Skeletal muscle cell (primary cell): ENCODE measurements around the gene GTF3C5.
"Not testable (repeated sequence)": the region's sequence is repeated elsewhere in the genome, so short reads cannot be mapped to it uniquely, and the experiment has no call there.

Experiments
- DNase-seq: peaks from one replicate; pipeline ENCODE4 v3.0.0-alpha.2; 2010; ENCODE audit warnings: low read depth
- H3K4me3 ChIP-seq: 2 replicates; pipeline ENCODE4 v1.5.1; 2011; ENCODE audit warnings: low read depth, mild to moderate bottlenecking, control low read depth, low read length, moderate library complexity

GTF3C5 gene

GRCh38 chr9:133049043-133049442, 18.2 kb downstream of the GTF3C5 start:
- DNase-seq: no peak
- no peak overlapping the region for H3K4me3 ChIP-seq

DNA sequence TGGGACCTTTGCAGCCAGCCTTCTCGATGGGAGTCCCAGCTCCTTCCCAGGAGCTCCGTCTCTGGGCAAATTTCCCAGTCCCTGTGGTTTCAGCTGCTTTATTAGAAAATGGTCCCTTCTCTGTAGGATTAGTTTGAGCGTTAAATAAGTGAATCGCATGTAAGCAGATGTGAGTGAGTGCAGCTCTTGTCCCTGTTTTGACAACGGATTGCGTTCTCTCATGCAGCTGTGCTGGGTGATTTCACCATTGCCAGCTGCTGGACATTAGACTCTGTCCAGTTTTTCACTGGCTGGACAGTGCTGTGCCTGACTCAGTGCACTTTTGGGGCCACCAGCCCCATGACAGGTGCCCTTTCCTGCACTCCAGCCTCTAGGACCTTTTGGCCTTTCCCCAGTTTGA, 19.3 kb downstream of the GTF3C5 start:
- peak; percentile 56 for DNase-seq
- no peak overlapping the region for H3K4me3 ChIP-seq

GRCh38 chr9:133050781-133051180, 20.0 kb downstream of the GTF3C5 start:
- no peak for DNase-seq
- no peak overlapping the region for H3K4me3 ChIP-seq

DNA sequence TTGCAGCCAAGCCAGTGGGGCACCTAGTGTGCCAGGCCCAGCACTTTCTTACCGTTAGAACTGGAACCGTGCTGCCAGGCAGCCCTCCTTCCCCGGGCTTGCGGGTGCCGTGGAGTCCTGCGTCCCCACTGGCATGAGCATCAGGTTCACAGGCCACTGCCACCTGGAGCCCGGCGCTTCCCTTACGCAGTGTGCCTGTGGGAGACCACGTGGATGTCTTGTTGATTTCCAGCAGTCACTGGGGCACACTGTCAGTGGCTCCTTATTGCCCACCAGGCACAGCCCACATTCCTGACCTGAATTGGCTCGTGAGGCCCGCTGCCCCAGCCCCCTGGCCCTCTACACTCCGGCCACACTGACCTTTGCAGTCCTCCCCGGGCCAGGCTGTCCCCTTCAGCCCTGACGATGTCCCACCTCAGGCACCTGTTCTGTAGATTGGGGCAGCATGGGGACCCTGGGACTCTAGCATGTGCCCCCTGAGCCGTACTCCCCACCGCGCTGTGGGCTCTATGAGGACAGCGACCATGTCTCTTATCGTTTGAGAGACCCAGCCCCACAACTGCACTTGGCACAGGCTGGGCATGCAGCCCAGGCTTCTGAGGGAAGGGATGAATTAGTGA, 20.6 kb downstream of the GTF3C5 start:
- no peak for DNase-seq
- H3K4me3 ChIP-seq: no peak overlapping the region

- H3K4me3 ChIP-seq: no peak overlapping the region
- no peak for DNase-seq
Observed at GRCh38 chr9:133051966-133052539, 21.3 kb downstream of the GTF3C5 start.

- no peak for DNase-seq
- no peak overlapping the region for H3K4me3 ChIP-seq
Observed at GRCh38 chr9:133054194-133054890, 23.5 kb downstream of the GTF3C5 start.

DNA sequence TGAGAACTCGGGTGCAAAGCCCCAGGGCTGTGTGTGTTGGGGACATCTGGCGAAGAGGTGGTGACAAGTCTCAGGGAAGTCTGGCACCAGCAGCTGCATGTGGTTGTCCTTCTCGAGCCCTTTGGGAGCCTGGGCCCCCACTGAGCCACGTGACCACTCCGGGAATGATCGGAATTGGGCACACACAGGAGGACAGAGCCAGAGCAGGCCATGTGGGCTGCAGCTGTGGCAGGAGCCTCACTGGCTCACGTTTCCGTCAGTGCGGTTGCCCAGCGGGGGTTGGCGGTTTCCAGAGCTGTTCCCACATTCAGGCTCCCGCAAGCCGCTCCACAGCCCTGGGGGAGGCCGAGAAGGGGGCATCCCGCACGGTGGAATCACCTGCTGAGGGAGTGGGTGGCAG, 24.2 kb downstream of the GTF3C5 start:
- H3K4me3 ChIP-seq: no peak overlapping the region
- peak; percentile 53 for DNase-seq

DNA sequence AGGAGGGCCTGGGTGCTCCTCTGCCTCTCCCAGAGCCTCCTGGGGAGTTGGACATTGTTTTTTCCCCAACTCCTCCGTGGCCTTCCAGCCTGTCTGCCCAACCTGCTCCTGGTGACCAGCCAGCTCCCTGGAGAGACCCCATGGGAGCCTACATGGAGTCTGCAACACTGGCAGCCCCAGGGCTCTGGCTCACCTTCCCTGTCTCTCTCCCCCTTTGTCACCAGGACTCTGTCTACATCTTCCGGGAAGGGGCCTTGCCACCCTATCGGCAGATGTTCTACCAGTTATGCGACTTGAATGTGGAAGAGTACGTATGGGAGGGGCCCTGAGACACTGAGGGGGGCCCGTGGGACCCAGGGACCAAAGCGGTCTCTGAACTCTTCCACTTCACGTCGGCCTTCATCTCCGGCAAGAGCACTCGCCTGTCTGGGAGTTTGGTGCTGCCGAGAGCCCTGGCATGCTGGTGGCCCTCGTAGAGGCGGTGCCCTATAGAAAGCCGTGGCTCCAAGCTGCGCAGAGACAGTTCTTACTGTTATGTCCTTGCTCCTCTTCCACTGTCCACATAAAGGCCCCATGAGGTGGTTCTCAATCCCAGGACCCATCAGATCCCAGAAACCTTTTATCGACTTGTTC, 25.1 kb downstream of the GTF3C5 start:
- DNase-seq: no peak

GRCh38 chr9:133056533-133056932, 25.7 kb downstream of the GTF3C5 start:
- DNase-seq: no peak
- no peak overlapping the region for H3K4me3 ChIP-seq

More for the DNA sequence above, 25.1 kb downstream of the GTF3C5 start:
- H3K4me3 ChIP-seq: no peak overlapping the region

GRCh38 chr9:133057006-133057405, 26.2 kb downstream of the GTF3C5 start:
- H3K4me3 ChIP-seq: no peak overlapping the region
- DNase-seq: no peak

GRCh38 chr9:133057553-133057952, 26.8 kb downstream of the GTF3C5 start:
- DNase-seq: no peak
- no peak overlapping the region for H3K4me3 ChIP-seq

DNA sequence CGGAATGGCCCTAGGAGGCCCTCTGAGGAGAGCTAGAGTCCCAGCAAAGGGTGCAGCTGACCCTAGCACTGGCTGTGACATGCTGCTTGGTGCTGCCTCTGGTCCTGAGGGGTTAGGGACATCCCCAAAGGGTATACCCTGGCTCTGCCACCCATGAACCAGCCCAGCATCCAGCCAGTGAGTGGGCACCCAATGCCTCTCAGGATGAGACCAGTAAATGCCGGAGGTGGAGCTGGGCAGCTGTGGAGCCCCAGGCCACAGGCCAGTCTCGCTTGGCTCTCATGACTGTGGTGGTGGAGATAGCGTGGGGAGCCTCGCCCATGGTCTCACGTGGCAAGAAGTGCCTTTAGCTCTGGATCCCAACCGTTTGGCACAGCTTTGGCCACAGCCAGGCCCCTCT, 27.3 kb downstream of the GTF3C5 start:
- no peak overlapping the region for H3K4me3 ChIP-seq
- DNase-seq: no peak

GRCh38 chr9:133058550-133059320, 27.9 kb downstream of the GTF3C5 start:
- no peak for DNase-seq
- no peak overlapping the region for H3K4me3 ChIP-seq

DNA sequence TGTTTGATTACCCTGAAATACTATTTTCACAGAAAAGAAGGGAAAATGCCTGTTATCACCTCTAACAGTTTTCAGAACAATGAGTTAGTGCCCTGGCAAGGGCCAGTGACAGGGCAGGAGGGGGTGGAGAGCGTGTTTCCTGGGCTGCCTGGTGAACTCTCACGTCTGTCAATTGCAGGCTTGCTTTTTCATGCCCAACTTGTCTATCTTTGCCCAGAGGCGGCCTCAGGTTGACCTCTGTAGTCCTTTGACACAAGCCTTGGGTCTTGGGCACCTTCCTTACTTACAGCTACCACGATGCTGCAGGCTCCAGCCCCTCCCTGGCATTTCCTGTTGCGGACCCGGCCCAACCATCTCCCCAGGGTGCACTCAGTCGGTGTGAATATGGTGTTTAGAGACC, 28.8 kb downstream of the GTF3C5 start:
- DNase-seq: no peak
- no peak overlapping the region for H3K4me3 ChIP-seq

DNA sequence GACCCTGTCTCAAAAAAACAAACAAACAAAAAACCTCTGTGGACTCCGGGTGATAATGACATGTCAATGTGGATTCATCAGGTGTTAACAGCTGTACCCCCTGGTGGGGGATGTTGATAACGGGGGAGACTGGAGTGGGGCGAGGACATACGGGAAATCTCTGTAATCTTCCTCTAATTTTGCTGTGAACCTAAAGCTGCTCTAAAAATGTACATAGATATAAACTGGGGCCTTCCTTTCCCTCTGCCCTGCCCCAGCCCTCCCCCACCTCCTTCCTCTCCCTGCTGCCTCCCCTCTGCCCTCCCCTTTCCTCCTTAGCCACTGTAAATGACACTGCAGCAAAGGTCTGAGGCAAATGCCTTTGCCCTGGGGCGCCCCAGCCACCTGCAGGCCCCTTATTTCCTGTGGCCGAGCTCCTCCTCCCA, 29.6 kb downstream of the GTF3C5 start:
- no peak for DNase-seq
- H3K4me3 ChIP-seq: no peak overlapping the region

- not testable (repeated sequence) for DNase-seq, H3K4me3 ChIP-seq
Observed at GRCh38 chr9:133061019-133061763, 30.4 kb downstream of the GTF3C5 start.

GRCh38 chr9:133061764-133062145, 31.0 kb downstream of the GTF3C5 start, which contains the start of gene CEL:
TSS of gene CEL (plus strand) at chr9:133061981. CDS start at chr9:133062003, 22 bp downstream.
- H3K4me3 ChIP-seq, DNase-seq: not testable (repeated sequence)

DNA sequence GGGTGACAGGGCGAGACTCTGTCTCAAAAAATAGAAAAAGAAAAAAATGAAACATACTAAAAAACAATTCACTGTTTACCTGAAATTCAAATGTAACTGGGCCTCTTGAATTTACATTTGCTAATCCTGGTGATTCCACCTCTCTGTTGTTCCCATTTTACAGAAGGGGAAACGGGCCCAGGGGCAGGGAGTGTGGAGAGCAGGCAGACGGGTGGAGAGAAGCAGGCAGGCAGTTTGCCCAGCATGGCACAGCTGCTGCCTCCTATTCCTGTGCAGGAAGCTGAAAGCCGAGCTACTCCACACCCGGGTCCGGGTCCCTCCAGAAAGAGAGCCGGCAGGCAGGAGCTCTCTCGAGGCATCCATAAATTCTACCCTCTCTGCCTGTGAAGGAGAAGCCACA, 31.8 kb downstream of the GTF3C5 start:
- not testable (repeated sequence) for H3K4me3 ChIP-seq, DNase-seq

DNA sequence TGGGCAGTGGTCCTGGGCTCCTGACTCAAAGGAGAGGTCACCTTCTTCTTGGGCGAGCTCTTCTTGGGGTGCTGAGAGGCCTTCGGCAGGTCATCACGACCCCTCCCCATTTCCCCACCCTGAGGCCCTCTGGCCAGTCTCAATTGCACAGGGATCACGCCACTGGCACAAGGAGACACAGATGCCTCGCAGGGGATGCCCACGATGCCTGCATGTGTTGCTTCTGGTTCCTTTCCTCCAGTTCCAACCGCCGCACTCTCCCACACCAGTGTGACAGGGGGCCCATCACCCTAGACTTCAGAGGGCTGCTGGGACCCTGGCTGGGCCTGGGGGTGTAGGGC, 32.3 kb downstream of the GTF3C5 start:
- H3K4me3 ChIP-seq: no peak overlapping the region
- DNase-seq: no peak
